GM12878 (cell line): Measurements from ENCODE around the gene CLEC12A. TPM values are rescaled to one million over a fixed set of nuclear protein-coding genes. Genes with fewer than 3 reads are reported as not detected.

Experiments
- ATAC-seq: fragments of 200-7000 bp; cut with Tn5 transposase; 3 replicates; pipeline ENCODE4 v1.9.1; 2020; ENCODE audit warnings: mild to moderate bottlenecking, moderate library complexity
- BruUV-seq: library from RNA; stranded (reverse); fragments of 400-500 nt; replicated peaks from 2 replicates; lab custom pipeline; 2021; lab: Mats Ljungman, UMichigan
- CTCF ChIA-PET: fragments of 300-600 bp; sonication (Branson Sonifier 250); formaldehyde crosslinking; extraction: SDS; loops from one replicate; lab custom pipeline; 2021; ENCODE audit warnings: inconsistent platforms; lab: Yijun Ruan, JAX
- POLR2A ChIA-PET: fragments of 350-600 bp; formaldehyde crosslinking; extraction: SDS; loops from one replicate; lab custom pipeline; 2021; ENCODE audit warnings: inconsistent platforms; lab: Charles Lee
- RAD21 ChIA-PET: fragments of 300-600 bp; sonication (Branson Sonifier 250); formaldehyde crosslinking; loops from one replicate; lab custom pipeline; 2023; ENCODE audit warnings: antibody characterized with exemption; ENCODE audit not compliant: unreplicated experiment; lab: Charles Lee
- SMC1A ChIA-PET: fragments of 300-600 bp; sonication (Branson Sonifier 250); formaldehyde crosslinking; loops from one replicate; lab custom pipeline; 2023; ENCODE audit not compliant: unreplicated experiment, uncharacterized antibody; lab: Charles Lee
- DNase-seq: peaks from one replicate; pipeline ENCODE4 v3.0.0-alpha.2; 2011; ENCODE audit warnings: low read depth, low spot score
- FAIRE-seq: peaks from 3 replicates; lab custom pipeline; 2011; peaks lifted over from hg19 to GRCh38; lab: Jason Lieb, UNC
- H2AFZ ChIP-seq: 2 replicates; pipeline ENCODE4 v1.6.0; 2011; ENCODE audit warnings: low read depth, low read length, control low read depth; ENCODE audit not compliant: control insufficient read depth
- H3K27ac ChIP-seq: 2 replicates; pipeline ENCODE4 v1.5.1; 2011; ENCODE audit warnings: control low read depth; ENCODE audit not compliant: control insufficient read depth, insufficient read depth
- H3K27me3 ChIP-seq, 2 experiments: replicated peaks in 1 of 2; 2 replicates each; pipeline versions ENCODE4 v1.6.0 to v1.6.1; 2011; ENCODE audit warnings: low read length in 1 of 2; ENCODE audit not compliant: control insufficient read depth in 2 of 2, insufficient read depth in 2 of 2
- H3K36me3 ChIP-seq, 2 experiments: 2 replicates each; pipeline ENCODE4 v1.5.1; 2011; ENCODE audit warnings: low read length in 1 of 2; ENCODE audit not compliant: control insufficient read depth in 2 of 2, insufficient read depth in 2 of 2
- H3K4me1 ChIP-seq: 2 replicates; pipeline ENCODE4 v1.6.1; 2011; ENCODE audit warnings: mild to moderate bottlenecking, low read length, moderate library complexity, mixed read lengths; ENCODE audit not compliant: control insufficient read depth, insufficient read depth
- H3K4me2 ChIP-seq: 2 replicates; pipeline ENCODE4 v1.6.0; 2011; ENCODE audit warnings: control low read depth; ENCODE audit not compliant: control insufficient read depth, insufficient read depth
- H3K4me3 ChIP-seq: fragments of 200-600 bp; sonication (generic); 2 replicates; pipeline ENCODE4 v1.5.1; 2016
- H3K79me2 ChIP-seq: 2 replicates; pipeline ENCODE4 v1.6.0; 2011; ENCODE audit warnings: low read length; ENCODE audit not compliant: control insufficient read depth, insufficient read depth
- H3K9ac ChIP-seq: 2 replicates; pipeline ENCODE4 v1.8.0; 2011; ENCODE audit warnings: low read length, control low read depth, mixed read lengths; ENCODE audit not compliant: control insufficient read depth, insufficient read depth
- H3K9me3 ChIP-seq: replicated peaks from 3 replicates; pipeline ENCODE4 v1.5.1; 2011; ENCODE audit warnings: mild to moderate bottlenecking, low read length; ENCODE audit not compliant: control insufficient read depth, insufficient read depth
- H4K20me1 ChIP-seq: 2 replicates; pipeline ENCODE4 v1.6.0; 2011; ENCODE audit not compliant: control insufficient read depth, insufficient read depth
- E4F1 ChIP-seq: fragments of 450-650 bp; IDR thresholded peaks from 2 replicates; pipeline ENCODE4 v1.6.1; 2018; ENCODE audit warnings: borderline replicate concordance, mild to moderate bottlenecking; ENCODE audit not compliant: partially characterized antibody
- EP300 ChIP-seq, 2 experiments: fragments of 150-350 bp in 1 of 2; IDR thresholded peaks; 2 replicates each; pipeline ENCODE4 v1.6.1; 2011 to 2012; ENCODE audit warnings: low read depth in 2 of 2, low read length in 2 of 2, borderline replicate concordance in 1 of 2, improper control_type of control experiment in 1 of 2, inconsistent platforms in 1 of 2; ENCODE audit not compliant: control insufficient read depth in 1 of 2
- KAT2A ChIP-seq: conservative IDR thresholded peaks from 2 replicates; pipeline ENCODE4 v1.6.1; 2011; ENCODE audit warnings: low read depth, low read length; ENCODE audit not compliant: control insufficient read depth
- KLF5 ChIP-seq: fragments of 450-650 bp; IDR thresholded peaks from 2 replicates; pipeline ENCODE4 v1.6.1; 2014; ENCODE audit warnings: mild to moderate bottlenecking; ENCODE audit not compliant: partially characterized antibody
- MLLT1 ChIP-seq: fragments of 450-650 bp; IDR thresholded peaks from 2 replicates; pipeline ENCODE4 v1.6.1; 2016; ENCODE audit warnings: mild to moderate bottlenecking
- PAX8 ChIP-seq: fragments of 450-650 bp; IDR thresholded peaks from 2 replicates; pipeline ENCODE4 v1.6.1; 2017; ENCODE audit warnings: mild to moderate bottlenecking, moderate library complexity
- RAD21 ChIP-seq: IDR thresholded peaks from 2 replicates; pipeline ENCODE4 v1.6.1; 2011; ENCODE audit warnings: mild to moderate bottlenecking, low read depth, low read length, moderate library complexity; ENCODE audit not compliant: insufficient read depth
- SMAD5 ChIP-seq: IDR thresholded peaks from 2 replicates; pipeline ENCODE4 v1.6.1; 2016; ENCODE audit warnings: antibody characterized with exemption, low read depth
- SMARCA5 ChIP-seq: fragments of 450-650 bp; IDR thresholded peaks from 2 replicates; pipeline ENCODE4 v1.6.1; 2017; ENCODE audit warnings: mild to moderate bottlenecking
- YY1 ChIP-seq: IDR thresholded peaks from 2 replicates; pipeline ENCODE4 v1.6.1; 2011; ENCODE audit warnings: low read depth, mild to moderate bottlenecking, low read length
- ZBTB4 ChIP-seq: fragments of 450-650 bp; formaldehyde crosslinking; IDR thresholded peaks from 2 replicates; pipeline ENCODE4 v1.4.0; 2022; ENCODE audit warnings: mild to moderate bottlenecking, moderate library complexity
- ZNF217 ChIP-seq: fragments of 450-650 bp; IDR thresholded peaks from 2 replicates; pipeline ENCODE4 v1.6.1; 2017; ENCODE audit warnings: antibody characterized with exemption, mild to moderate bottlenecking
- WGBS: methylation state at CpG from one replicate; pipeline ENCODE4 v1.1.6; 2016; ENCODE audit warnings: low lambda C conversion rate; ENCODE audit not compliant: insufficient replicate concordance, insufficient coverage; ENCODE audit errors: missing lambda C conversion rate; 5-methylcytosine and 5-hydroxymethylcytosine counted together
- in situ Hi-C: fragments of 300-500 bp; cut with MboI; formaldehyde crosslinking; loops from 9 replicates; pipeline ENCODE4 v1.14.3; 2018; ENCODE audit warnings: mixed read lengths
- intact Hi-C: fragments of 100-400 bp; cut with micrococcal nuclease; formaldehyde crosslinking; loops from one replicate; pipeline ENCODE4 v1.14.2; 2022; ENCODE audit not compliant: unreplicated experiment
- polyA plus RNA-seq, 11 experiments: library from polyadenylated mRNA; depleted of rRNA in 4 of 11; unstranded in 6 of 11; stranded (reverse) in 5 of 11; fragments of >200 nt; fragmentation: Nextera tagmentation in 4 of 11; fragmentation: Illumina TruSeq in 1 of 11; extraction: Ambion mirVana in 4 of 11; extraction: Trizol in 1 of 11; gene quantifications; 1 replicate in 1 of 11; 2 replicates in 10 of 11; pipeline versions ENCODE4 v1.2.1 to v1.2.3, GENCODE V29; 2011 to 2016; ENCODE audit warnings: inconsistent platforms in 2 of 11, missing spikeins in 2 of 11, low read depth in 1 of 11
- total RNA-seq, 4 experiments: library from RNA; depleted of rRNA in 3 of 4; stranded (reverse); fragments of >200 nt in 3 of 4; fragmentation: Illumina TruSeq in 1 of 4; extraction: Trizol in 1 of 4; gene quantifications; 2 replicates each; pipeline versions ENCODE4 v1.2.1 to v1.2.3, GENCODE V29; 2013 to 2021

The CLEC12A gene
- total and polyA plus RNA-seq, 10 of the 15 experiments (the other 5 are each of a cell fraction or from before 2014, with no cell fraction given): 0.07 to 0.21 TPM; not detected in 8

GRCh38 chr12:9961106-9961505 lies 10.1 kb upstream of the CLEC12A start:
- Histone ChIP-seq H3K4me3 (no peak overlapping the region), H4K20me1 (no peaks in the 10 kb centered on the region), H3K27me3 (no peaks in the 10 kb centered on the region), H3K27ac (no peak overlapping the region), H3K79me2 (no peaks in the 10 kb centered on the region), H2AFZ (no peak overlapping the region), H3K36me3 (no peaks in the 10 kb centered on the region), H3K9me3 (no peaks in the 10 kb centered on the region), H3K4me2 (no peak overlapping the region), H3K4me1 (peaks cover 6% of the 10 kb centered on the region; the same call in 1 of the 2 replicates), H3K9ac (no peak overlapping the region)
- no peak for TF ChIP-seq MLLT1
- no peak for TF ChIP-seq PAX8
- no peak for TF ChIP-seq KLF5
- no peak for TF ChIP-seq ZBTB4 (CRISPR knock-in tag)
- no peak for TF ChIP-seq E4F1
- no peak for TF ChIP-seq RAD21
- no peak for TF ChIP-seq SMAD5
- no peak for TF ChIP-seq SMARCA5
- no peak for TF ChIP-seq ZNF217
- TF ChIP-seq YY1: no peak
- no peak for TF ChIP-seq KAT2A
- no peak for TF ChIP-seq EP300 (IDR thresholded peaks at IDR 0.05; ENCODE audit: borderline replicate concordance in 1 of 2, control insufficient read depth in 1 of 2, low read depth in 2 of 2, low read length in 2 of 2)
- no TSS peak for BruUV-seq
- intact Hi-C loops (no loop called here), in situ Hi-C loops (no loop called here)
- FAIRE-seq: no peak
- CTCF ChIA-PET: no interaction called here
- SMC1A ChIA-PET: no interaction called here
- no peak for DNase-seq
- 93% methylated on average over 3 of the region's 3 CpGs for WGBS
- ATAC-seq: no peak
- POLR2A ChIA-PET: interaction anchor here (0.9 kb wide), 1 partner anchor 11 kb away, joined by 3 read pairs; no protein-coding TSS in a partner anchor
- RAD21 ChIA-PET: no interaction called here
